ENCODE results near the gene ITPR2.

- TF ChIP-seq POLR2A (IDR thresholded peaks at IDR 0.05; ENCODE audit: low read depth, low read length) = no peak
- TF ChIP-seq POLR2AphosphoS5 (IDR thresholded peaks at IDR 0.05; ENCODE audit: low read depth, low read length) = no peak
- no peak for TF ChIP-seq TAF1 (IDR thresholded peaks at IDR 0.05; ENCODE audit: borderline replicate concordance, low read depth, low read length)
Observed at GRCh38 chr12:26838888-26839416, 6.0 kb upstream of the ITPR2 start.

All from GM12892 (cell line).